ELR (cell line): ENCODE results near the gene CDX2.

ENCODE experiments used
- DNase-seq: peaks from one replicate; pipeline ENCODE4 v3.0.0-alpha.2; 2015; ENCODE audit warnings: low read depth

The CDX2 gene

DNA sequence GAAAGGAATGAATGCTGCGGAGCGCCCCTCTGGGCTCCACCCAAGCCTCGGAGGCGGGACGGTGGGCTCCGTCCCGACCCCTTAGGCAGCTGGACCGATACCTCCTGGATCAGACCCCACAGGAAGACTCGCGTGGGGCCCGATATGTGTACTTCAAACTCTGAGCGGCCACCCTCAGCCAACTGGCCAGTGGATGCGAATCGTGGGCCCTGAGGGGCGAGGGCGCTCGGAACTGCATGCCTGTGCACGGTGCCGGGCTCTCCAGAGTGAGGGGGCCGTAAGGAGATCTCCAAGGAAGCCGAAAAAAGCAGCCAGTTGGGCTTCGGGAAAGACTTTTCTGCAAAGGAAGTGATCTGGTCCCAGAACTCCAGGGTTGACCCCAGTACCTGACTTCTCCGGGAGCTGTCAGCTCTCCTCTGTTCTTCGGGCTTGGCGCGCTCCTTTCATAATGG is 40.7 kb downstream of the CDX2 start:
- DNase-seq: no peak

GRCh38 chr13:27927444-27928352 is 41.4 kb downstream of the CDX2 start:
- DNase-seq: no peak

DNA sequence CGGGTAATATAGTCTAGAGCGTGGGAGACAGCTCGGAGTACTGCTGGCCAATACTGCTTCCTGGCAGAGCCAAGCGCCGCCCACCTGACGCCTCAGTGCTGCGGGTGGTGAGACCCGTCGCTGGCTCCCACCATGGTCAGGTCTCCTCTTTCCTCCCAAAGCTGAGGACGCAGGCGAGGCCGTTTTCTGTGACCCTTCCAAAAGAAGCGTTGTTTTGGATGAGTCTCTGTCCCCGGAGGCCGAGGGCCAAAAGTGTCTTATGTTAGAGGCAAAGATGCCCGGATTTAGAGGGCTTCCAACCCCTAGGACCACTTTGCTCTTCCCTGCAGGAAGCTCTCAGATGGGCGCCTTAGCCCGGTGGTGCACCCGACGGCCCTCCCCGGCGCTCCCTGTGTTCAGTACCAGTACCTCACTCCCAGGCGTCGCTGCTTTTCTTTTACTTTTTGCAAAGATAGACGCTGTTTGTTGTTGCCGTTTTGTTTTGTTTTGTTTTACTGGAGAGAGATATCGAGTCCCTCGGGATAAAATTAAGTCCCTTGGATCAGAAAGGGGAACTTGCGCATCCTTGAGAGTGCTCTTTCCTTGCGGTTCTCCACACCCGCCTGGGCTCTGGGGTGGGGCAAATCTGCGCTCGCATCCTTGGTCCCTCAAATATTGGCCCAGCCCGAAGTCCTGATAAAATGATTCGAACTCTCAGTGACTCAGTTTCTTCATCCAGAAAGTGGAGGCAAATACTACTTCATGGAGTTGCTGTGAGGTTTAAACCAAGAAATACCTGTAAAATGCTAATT is 42.3 kb downstream of the CDX2 start:
- no peak for DNase-seq

DNA sequence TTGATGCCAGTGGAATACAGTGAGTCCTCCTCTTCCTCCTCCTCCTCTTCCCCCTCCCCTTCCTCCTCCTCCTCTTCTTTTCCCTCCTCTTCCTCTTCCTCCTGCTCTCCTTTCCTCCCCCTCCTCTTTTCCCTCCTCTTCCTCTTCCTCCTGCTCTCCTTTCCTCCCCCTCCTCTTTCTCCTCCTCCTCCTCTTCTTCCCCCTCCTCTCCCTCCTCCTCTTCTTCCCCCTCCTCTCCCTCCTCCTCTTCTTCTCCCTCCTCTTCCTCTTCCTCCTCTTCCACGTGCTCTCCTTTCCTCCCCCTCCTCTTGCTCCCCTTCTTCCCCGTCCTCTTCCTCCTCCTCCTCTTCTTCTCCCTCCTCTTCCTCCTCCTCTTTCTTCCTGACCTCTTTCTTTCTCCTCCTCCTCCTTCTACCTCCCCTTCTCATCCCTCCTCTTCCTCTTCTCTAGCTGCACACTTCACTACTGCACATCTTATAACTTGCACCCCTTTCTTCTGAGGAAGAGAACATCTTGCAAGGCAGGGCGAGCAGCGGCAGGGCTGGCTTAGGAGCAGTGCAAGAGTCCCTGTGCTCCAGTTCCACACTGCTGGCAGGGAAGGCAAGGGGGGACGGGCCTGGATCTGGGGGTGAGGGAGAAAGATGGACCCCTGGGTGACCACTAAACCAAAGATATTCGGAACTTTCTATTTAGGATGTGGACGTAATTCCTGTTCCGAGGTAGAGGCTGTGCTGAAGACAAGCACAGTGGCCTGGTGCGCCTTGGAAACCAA is 43.7 kb downstream of the CDX2 start:
- no peak for DNase-seq

GRCh38 chr13:27924529-27925141 is 44.5 kb downstream of the CDX2 start:
- DNase-seq: no peak

DNA sequence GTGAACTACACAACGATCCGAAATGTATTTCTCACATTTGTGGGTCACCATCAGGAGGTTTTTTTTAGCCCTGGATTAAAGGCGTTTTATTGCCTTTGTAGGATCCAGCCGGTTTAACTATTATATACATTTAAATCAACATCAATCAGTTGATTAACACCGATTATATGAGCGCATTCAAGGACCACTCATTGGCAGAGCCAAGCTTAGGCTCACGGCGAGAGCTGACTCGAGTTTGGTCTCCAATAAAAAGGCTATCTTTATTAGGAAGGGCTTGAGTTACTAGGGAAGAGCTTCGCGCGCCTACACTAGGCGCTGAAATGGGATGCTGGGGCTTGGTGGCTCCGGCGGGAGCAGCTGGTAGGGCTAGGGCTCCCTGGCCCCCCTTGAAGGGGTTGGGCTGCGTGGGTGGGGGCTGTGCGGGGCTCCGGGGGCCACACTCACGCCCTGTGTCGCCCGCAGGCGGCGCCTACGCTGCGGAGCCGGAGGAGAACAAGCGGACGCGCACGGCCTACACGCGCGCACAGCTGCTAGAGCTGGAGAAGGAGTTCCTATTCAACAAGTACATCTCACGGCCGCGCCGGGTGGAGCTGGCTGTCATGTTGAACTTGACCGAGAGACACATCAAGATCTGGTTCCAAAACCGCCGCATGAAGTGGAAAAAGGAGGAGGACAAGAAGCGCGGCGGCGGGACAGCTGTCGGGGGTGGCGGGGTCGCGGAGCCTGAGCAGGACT is 45.2 kb downstream of the CDX2 start:
- no peak for DNase-seq

DNA sequence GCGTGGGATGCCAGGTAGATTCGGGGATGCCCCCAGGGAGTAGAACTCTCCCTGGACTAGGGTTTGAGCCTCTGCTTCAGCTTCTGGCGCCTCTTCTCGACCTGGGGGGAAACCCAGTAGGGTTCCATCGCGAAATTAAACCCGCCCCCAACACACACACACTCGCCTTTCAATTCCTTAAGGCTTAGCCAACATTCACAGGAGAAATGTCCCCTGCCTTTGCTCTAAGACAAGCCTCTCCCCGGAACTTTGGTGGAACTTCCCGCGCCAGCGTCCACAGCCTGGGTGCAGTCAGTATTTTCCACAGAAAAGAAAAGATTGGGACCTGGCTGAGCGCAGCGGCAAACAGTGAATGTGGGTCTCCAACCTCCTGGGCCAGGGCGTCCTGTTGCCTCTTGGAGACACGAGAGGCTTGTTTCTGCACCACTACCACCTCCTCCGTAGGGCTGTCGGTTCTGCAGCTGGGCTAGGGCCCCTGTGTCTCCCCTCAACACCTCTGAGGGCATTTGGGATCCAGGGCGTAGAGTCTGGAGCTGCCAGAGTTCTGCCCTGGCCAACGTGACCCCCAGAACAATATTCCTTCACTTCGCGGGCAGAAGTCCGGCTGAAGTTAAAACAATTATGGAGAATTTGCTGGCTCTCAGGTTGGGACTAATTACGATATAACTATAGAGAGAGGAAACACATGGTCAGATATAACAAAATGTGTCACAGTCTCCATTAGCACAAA is 46.1 kb downstream of the CDX2 start:
- DNase-seq: no peak

GRCh38 chr13:27921961-27922882 is 46.9 kb downstream of the CDX2 start:
- DNase-seq: no peak

DNA sequence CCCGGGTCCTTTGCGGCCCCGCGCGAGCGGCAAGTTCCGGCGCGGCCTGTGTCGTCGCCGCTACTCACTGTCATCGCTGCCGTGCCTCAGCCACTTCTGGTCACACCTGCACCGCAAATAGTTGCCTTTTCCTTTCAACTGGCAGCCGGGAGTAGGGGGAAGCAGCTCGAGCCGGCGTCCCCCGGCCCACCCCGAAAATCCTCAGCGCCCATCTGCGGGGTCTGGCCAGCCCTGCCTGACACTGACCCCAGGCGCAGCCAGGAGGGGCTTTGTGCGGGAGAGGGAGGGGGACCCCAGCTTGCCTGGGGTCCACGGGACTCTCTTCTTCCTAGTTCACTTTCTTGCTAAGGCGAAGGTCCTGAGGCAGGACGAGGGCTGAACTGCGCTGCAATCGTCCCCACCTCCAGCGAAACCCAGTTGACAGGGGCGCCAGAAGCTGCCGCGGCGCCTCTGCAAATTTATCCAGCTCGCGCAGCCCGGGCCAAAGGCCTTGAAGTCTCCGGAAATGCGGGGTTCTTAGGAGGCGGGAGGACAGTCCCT is 47.6 kb downstream of the CDX2 start:
- no peak for DNase-seq

DNA sequence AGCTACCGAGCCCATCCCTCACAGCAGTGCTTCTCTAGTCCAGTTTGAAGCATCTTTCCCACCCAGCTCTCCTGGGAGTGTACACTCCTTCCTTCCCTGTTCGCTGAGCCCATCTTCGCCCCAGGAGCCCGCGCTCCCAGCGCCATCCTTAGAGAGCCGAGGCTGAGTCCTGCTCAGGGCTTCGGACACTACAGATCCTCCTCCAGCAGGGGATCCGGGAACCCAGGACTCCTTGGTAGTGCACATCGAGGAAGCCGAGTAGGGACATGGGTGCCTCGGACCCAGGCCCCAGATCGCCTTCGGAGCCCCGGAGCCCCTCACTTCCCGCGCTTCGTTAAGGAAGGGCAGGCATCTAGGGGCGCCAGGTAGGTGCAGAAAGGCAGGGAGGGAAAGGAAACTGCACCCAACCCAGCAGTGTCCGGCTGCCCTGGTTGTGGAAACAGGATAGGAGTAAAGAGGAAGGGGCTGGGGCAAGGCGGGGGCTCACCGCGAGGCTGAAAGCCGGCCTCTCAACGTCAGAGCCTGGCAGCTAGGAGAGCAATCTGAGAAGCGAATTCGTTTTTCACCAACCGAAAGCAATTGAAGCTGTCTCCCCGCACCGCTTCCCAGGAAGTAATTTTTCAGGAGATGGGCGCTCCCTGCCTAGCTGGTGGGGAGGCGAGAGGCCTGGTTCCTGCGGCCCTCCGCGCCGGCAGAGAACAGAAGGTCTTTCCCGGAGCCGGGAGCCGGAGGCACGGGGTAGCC is 48.3 kb downstream of the CDX2 start:
- peak; percentile 36 for DNase-seq

GRCh38 chr13:27919934-27920676 is 49.0 kb downstream of the CDX2 start, which contains the start of gene PDX1:
Gene PDX1, plus strand, starts transcription at chr13:27920000. Its CDS starts 139 bp downstream, at chr13:27920139.
- no peak for DNase-seq

DNA sequence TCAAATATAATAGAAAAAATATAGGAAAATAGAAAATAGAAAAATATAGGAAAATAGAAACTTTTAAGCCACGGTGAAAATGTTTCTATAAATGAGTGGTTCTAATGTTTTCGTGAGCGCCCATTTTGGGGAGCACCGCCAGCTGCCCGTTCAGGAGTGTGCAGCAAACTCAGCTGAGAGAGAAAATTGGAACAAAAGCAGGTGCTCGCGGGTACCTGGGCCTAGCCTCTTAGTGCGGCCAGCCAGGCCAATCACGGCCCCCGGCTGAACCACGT is 49.5 kb downstream of the CDX2 start:
- no peak for DNase-seq

DNA sequence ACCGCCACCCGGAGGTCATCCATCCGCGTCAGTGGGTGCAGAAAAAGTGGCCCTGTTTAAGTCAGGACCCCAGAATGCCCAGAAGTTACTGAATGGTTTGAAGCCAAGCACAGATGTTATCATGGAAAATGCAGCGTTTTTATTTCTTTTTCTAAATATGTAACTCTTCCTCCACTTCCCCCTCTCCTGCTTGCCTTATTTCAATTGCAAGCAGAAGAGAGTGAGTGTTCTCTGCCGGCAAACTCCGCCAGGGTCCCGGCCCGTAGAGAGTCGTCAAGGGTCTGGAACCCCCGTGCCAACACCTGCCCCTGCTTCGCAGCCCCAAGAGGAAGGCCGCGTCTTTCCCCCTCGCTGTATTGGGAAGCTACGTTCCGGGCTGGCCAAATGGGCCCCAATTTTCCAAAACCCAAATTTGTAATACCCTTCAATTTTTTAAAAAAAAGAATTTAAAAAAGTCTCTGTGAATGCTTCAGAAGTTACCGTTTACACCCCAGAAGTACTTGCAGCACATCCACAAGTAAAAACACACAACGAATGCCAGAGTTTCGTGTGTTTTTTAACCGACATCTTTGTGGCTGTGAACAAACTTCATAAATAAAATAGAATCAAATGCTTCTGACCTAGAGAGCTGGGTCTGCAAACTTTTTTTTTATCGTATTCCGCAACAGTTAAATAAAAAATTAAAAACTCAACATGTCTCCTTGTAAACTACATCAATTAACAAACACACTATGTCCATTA is 50.0 kb downstream of the CDX2 start:
- DNase-seq: no peak

GRCh38 chr13:27918041-27918917 is 50.8 kb downstream of the CDX2 start:
- no peak for DNase-seq

DNA sequence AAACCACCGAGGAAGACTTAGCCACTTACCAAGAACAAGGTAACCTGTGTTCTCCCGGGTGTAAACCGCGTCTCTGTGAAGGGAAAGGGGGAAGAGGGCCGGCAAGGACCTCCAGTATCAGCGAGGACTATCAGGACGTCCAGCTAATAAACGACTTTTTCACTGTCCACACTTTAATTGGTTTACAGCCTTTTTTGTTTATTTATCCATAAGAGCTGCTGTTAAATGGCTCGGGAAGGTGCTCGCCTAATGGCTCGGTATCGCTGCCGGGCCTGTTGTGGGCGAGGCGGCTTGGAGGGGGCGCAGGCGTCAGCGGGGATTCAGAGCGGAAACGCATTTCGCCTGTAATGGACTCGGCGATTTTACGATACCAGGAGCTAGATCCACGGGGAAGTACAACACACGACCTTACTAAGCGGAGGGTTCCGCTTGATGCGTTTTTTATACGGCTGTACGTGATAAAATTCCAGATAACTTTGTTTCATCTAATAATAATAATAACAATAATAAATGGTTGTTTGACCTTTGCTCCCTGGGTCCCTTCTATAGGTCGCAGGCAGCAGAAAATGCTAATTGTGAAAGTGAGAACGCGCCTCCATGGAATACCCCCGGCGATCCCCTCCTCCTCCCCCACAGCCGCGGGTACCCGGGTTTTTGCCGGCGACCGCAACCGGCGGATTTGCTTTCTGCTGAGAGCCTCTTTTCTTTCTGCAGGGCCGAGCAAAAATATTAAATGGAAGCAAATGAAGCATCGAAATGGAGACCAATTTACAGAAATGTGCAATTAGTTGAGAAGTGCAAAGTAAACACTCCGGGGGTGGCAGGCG is 51.8 kb downstream of the CDX2 start:
- DNase-seq: no peak
